CD14-positive monocyte (primary cell): ENCODE data around the gene GPR39. TPM values are rescaled to one million over a fixed set of nuclear protein-coding genes. Genes with fewer than 3 reads are reported as not detected.

Experiments used
- DNase-seq, 3 donors: peaks; one replicate each; pipeline ENCODE4 v3.0.0-alpha.2; 2011 to 2022
- H2AFZ ChIP-seq: 2 replicates; pipeline ENCODE4 v1.6.0; 2012; ENCODE audit warnings: mild to moderate bottlenecking, low read depth, low read length, inconsistent platforms; ENCODE audit not compliant: insufficient read depth, poor library complexity, severe bottlenecking
- H3K27ac ChIP-seq, 2 donors: 1 replicate in 1 of 2; 2 replicates in 1 of 2; pipeline ENCODE4 v1.5.1; 2012 to 2013; ENCODE audit warnings: low read length in 2 of 2, control low read depth in 1 of 2, inconsistent platforms in 1 of 2, low read depth in 1 of 2, mild to moderate bottlenecking in 1 of 2
- H3K27me3 ChIP-seq, 2 donors: one replicate each; pipeline versions ENCODE4 v1.6.0 to v1.6.1; 2011 to 2013; ENCODE audit warnings: low read length in 2 of 2; ENCODE audit not compliant: control insufficient read depth in 2 of 2, insufficient read depth in 2 of 2
- H3K36me3 ChIP-seq, 2 donors: replicated peaks in 1 of 2; 1 replicate in 1 of 2; 2 replicates in 1 of 2; pipeline versions ENCODE4 v1.5.1 to v1.6.1; 2012 to 2013; ENCODE audit warnings: low read length in 2 of 2, control low read depth in 1 of 2, inconsistent platforms in 1 of 2, mild to moderate bottlenecking in 1 of 2; ENCODE audit not compliant: insufficient read depth in 2 of 2, control insufficient read depth in 1 of 2
- H3K4me1 ChIP-seq, 2 donors: 1 replicate in 1 of 2; 2 replicates in 1 of 2; pipeline versions ENCODE4 v1.5.1 to v1.6.1; 2012 to 2013; ENCODE audit warnings: low read length in 2 of 2, control low read depth in 1 of 2, inconsistent platforms in 1 of 2, mild to moderate bottlenecking in 1 of 2, moderate library complexity in 1 of 2; ENCODE audit not compliant: insufficient read depth in 2 of 2, control insufficient read depth in 1 of 2
- H3K4me2 ChIP-seq: replicated peaks from 2 replicates; pipeline ENCODE3; 2012; ENCODE audit warnings: low read length, moderate library complexity, mild to moderate bottlenecking; ENCODE audit not compliant: poor library complexity, severe bottlenecking; ENCODE audit errors: extremely low read depth
- H3K4me3 ChIP-seq, 3 experiments: fragments of 200-600 bp in 1 of 3; sonication (generic) in 1 of 3; replicated peaks in 1 of 3; 1 replicate in 2 of 3; 2 replicates in 1 of 3; pipeline ENCODE4 v1.5.1; 2011 to 2013; ENCODE audit warnings: low read length in 3 of 3, mild to moderate bottlenecking in 3 of 3, control low read depth in 2 of 3, low read depth in 2 of 3, inconsistent platforms in 1 of 3, moderate library complexity in 1 of 3
- H3K79me2 ChIP-seq: 2 replicates; pipeline ENCODE4 v1.6.0; 2012; ENCODE audit warnings: mild to moderate bottlenecking, control low read depth, inconsistent platforms, low read length, moderate library complexity; ENCODE audit not compliant: insufficient read depth
- H3K9ac ChIP-seq: 2 replicates; pipeline ENCODE4 v1.6.0; 2017; ENCODE audit warnings: low read length, mild to moderate bottlenecking; ENCODE audit not compliant: insufficient read depth, poor library complexity, severe bottlenecking
- H3K9me3 ChIP-seq, 2 donors: replicated peaks in 1 of 2; 1 replicate in 1 of 2; 2 replicates in 1 of 2; pipeline versions ENCODE4 v1.5.1 to v1.6.1; 2012 to 2013; ENCODE audit warnings: low read length in 2 of 2, control low read depth in 1 of 2; ENCODE audit not compliant: control insufficient read depth in 1 of 2, insufficient read depth in 1 of 2
- H4K20me1 ChIP-seq: 2 replicates; pipeline ENCODE4 v1.6.0; 2012; ENCODE audit warnings: mild to moderate bottlenecking, low read length, control low read depth, moderate library complexity; ENCODE audit not compliant: insufficient read depth
- H3K27ac Mint-ChIP-seq, 7 donors: one replicate each; pipeline ENCODE4 v1.8.0; 2020; ENCODE audit warnings: mild to moderate bottlenecking in 7 of 7, mixed read lengths in 7 of 7, moderate library complexity in 6 of 7, inconsistent platforms in 2 of 7
- H3K27me3 Mint-ChIP-seq, 3 donors: one replicate each; pipeline ENCODE4 v1.8.0; 2021 to 2022; ENCODE audit warnings: low read depth in 3 of 3, mild to moderate bottlenecking in 3 of 3, mixed read lengths in 3 of 3, moderate library complexity in 3 of 3, inconsistent platforms in 1 of 3
- H3K36me3 Mint-ChIP-seq, 2 donors: one replicate each; pipeline ENCODE4 v1.8.0; 2020; ENCODE audit warnings: mixed read lengths in 2 of 2, inconsistent platforms in 1 of 2, mild to moderate bottlenecking in 1 of 2
- H3K4me1 Mint-ChIP-seq: one replicate; pipeline ENCODE4 v1.8.0; 2020; ENCODE audit warnings: mild to moderate bottlenecking, mixed read lengths
- H3K4me3 Mint-ChIP-seq, 2 donors: one replicate each; pipeline ENCODE4 v1.8.0; 2020; ENCODE audit warnings: mild to moderate bottlenecking in 2 of 2, mixed read lengths in 2 of 2, moderate library complexity in 1 of 2
- H3K9me3 Mint-ChIP-seq, 7 donors: one replicate each; pipeline ENCODE4 v1.8.0; 2020 to 2022; ENCODE audit warnings: mixed read lengths in 7 of 7, mild to moderate bottlenecking in 6 of 7, moderate library complexity in 6 of 7, inconsistent platforms in 2 of 7
- WGBS: methylation state at CpG from one replicate; pipeline ENCODE4 v1.1.5; 2013; ENCODE audit warnings: missing lambda C conversion rate; ENCODE audit not compliant: insufficient coverage; 5-methylcytosine and 5-hydroxymethylcytosine counted together
- intact Hi-C, 2 donors: fragments of 100-400 bp; cut with micrococcal nuclease; formaldehyde crosslinking; loops; one replicate each; pipeline versions ENCODE4 v1.15.0 to v1.15.1; 2023
- polyA plus RNA-seq, 3 donors: library from polyadenylated mRNA; depleted of rRNA in 1 of 3; unstranded in 2 of 3; stranded (reverse) in 1 of 3; fragments of 300-500 nt in 2 of 3; fragments of >200 nt in 1 of 3; fragmentation: Illumina TruSeq in 2 of 3; gene quantifications; 1 replicate in 2 of 3; 2 replicates in 1 of 3; pipeline ENCODE4 v1.2.3, GENCODE V29; 2012 to 2021
- TF ChIP-seq, protein P1 (sequence below): fragments of 200-600 bp; IDR thresholded peaks from one replicate; pipeline ENCODE4 v1.8.0; 2022; ENCODE audit warnings: antibody characterized with exemption, mild to moderate bottlenecking

GPR39 gene
- polyA plus RNA-seq, 3 donors, result 0.12 TPM; not detected in 2

DNA sequence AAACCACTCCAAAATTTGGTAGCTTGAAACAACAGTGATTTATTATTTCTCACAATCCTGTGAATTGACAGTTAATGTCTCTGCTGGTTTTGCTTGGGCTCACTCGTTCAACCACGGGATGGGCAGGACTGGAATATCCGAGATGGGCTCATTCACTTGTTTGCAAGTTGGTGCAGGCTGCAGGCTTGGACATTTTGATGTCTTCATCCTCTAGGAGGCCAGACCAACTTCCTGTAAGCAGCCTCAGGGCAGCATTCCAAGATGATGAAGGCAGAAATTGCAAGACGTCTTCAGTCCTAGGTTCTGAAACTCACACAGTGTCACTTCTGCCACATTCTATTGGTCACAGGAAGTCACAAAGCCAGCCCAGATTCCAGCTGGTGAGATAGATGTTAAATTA, 47.1 kb downstream of the GPR39 start:
- no peaks in the 10 kb centered on the region for H4K20me1 ChIP-seq
- H3K4me3 ChIP-seq, result no peak overlapping the region
- no peak for DNase-seq
- TF ChIP-seq, protein P1, sequence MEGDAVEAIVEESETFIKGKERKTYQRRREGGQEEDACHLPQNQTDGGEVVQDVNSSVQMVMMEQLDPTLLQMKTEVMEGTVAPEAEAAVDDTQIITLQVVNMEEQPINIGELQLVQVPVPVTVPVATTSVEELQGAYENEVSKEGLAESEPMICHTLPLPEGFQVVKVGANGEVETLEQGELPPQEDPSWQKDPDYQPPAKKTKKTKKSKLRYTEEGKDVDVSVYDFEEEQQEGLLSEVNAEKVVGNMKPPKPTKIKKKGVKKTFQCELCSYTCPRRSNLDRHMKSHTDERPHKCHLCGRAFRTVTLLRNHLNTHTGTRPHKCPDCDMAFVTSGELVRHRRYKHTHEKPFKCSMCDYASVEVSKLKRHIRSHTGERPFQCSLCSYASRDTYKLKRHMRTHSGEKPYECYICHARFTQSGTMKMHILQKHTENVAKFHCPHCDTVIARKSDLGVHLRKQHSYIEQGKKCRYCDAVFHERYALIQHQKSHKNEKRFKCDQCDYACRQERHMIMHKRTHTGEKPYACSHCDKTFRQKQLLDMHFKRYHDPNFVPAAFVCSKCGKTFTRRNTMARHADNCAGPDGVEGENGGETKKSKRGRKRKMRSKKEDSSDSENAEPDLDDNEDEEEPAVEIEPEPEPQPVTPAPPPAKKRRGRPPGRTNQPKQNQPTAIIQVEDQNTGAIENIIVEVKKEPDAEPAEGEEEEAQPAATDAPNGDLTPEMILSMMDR, result no peak
- H3K9me3 Mint-ChIP-seq, result peaks cover 14 to 47% (median 22%) of the 10 kb centered on the region in 7 donors
- no peaks in the 10 kb centered on the region for H3K4me1 Mint-ChIP-seq
- H3K4me2 ChIP-seq, result no peak overlapping the region
- no peak overlapping the region for H2AFZ ChIP-seq
- WGBS, result 82% methylated on average over 3 of the region's 4 CpGs
- no peaks in the 10 kb centered on the region for H3K4me1 ChIP-seq
- no peaks in the 10 kb centered on the region for H3K36me3 Mint-ChIP-seq
- peaks cover 0 to 1% (median 0%) of the 10 kb centered on the region in 3 donors for H3K27me3 Mint-ChIP-seq
- H3K27me3 ChIP-seq, result no peaks in the 10 kb centered on the region
- H3K27ac Mint-ChIP-seq, result no peak overlapping the region
- H3K9me3 ChIP-seq, result peaks cover 38 to 52% of the 10 kb centered on the region in 2 donors
- intact Hi-C loops, result no loop called here
- no peak overlapping the region for H3K27ac ChIP-seq
- no peak overlapping the region for H3K4me3 Mint-ChIP-seq
- H3K79me2 ChIP-seq, result no peaks in the 10 kb centered on the region
- H3K36me3 ChIP-seq, result no peaks in the 10 kb centered on the region
- H3K9ac ChIP-seq, result no peak overlapping the region

DNA sequence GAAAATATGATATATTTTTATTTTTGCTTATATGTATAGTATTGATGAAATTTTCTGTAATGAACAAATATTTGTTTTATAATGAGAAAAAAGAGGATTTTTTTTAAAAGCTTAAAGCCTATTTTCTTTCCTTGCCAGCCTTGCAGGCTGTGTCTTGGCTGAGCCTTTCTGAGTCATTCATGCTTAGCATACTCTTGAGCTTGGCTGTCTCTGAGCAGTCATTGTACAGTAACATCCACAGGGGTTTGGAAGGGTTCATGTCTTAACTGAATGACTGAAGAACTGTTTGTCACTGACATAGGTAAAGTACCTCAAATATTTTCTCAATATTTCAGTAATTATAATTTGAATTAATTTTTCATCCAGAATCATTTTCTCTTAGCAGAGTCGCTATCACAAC, 49.3 kb downstream of the GPR39 start:
- Histone ChIP-seq H3K9ac (no peak overlapping the region), H3K27me3 (no peaks in the 10 kb centered on the region), H3K36me3 (no peaks in the 10 kb centered on the region), H3K4me1 (no peaks in the 10 kb centered on the region), H3K79me2 (no peaks in the 10 kb centered on the region), H2AFZ (no peak overlapping the region), H3K4me2 (no peak overlapping the region), H3K9me3 (peaks cover 50 to 68% of the 10 kb centered on the region in 2 donors), H3K4me3 (no peak overlapping the region), H4K20me1 (no peaks in the 10 kb centered on the region), H3K27ac (no peak overlapping the region)
- Mint-ChIP-seq H3K27ac (no peak overlapping the region), H3K27me3 (no peaks in the 10 kb centered on the region), H3K9me3 (peaks cover 10 to 47% (median 22%) of the 10 kb centered on the region in 7 donors), H3K36me3 (no peaks in the 10 kb centered on the region), H3K4me1 (no peaks in the 10 kb centered on the region), H3K4me3 (no peak overlapping the region)
- TF ChIP-seq, protein P1, result no peak
- DNase-seq, result no peak
- intact Hi-C loops, result no loop called here
- WGBS, result no CpG with 5 or more reads among the region's 1 CpG
